Skeletal muscle tissue (tissue), 4 donors: ENCODE results near the gene ERCC1. TPM values are rescaled to one million over a fixed set of nuclear protein-coding genes. Genes with fewer than 3 reads are reported as not detected.
"Not testable (repeated sequence)": the region's sequence is repeated elsewhere in the genome, so short reads cannot be mapped to it uniquely, and the experiment has no call there.

Experiments used
- H3K27ac ChIP-seq: one replicate; pipeline ENCODE4 v1.7.0; 2013; ENCODE audit warnings: mild to moderate bottlenecking, low read depth, low read length, inconsistent platforms
- H3K27me3 ChIP-seq, 3 donors: one replicate each; pipeline ENCODE4 v1.7.0; 2013; ENCODE audit warnings: low read length in 3 of 3; ENCODE audit not compliant: control insufficient read depth in 3 of 3, insufficient read depth in 3 of 3
- H3K36me3 ChIP-seq, 3 donors: one replicate each; pipeline ENCODE4 v1.7.0; 2013; ENCODE audit warnings: low read length in 3 of 3; ENCODE audit not compliant: control insufficient read depth in 3 of 3, insufficient read depth in 3 of 3
- H3K4me1 ChIP-seq, 3 donors: one replicate each; pipeline ENCODE4 v1.7.0; 2013; ENCODE audit warnings: low read length in 3 of 3, mild to moderate bottlenecking in 3 of 3; ENCODE audit not compliant: control insufficient read depth in 3 of 3, insufficient read depth in 3 of 3
- H3K4me3 ChIP-seq, 3 donors: one replicate each; pipeline ENCODE4 v1.7.0; 2013; ENCODE audit warnings: low read length in 3 of 3
- H3K9ac ChIP-seq, 3 donors: one replicate each; pipeline ENCODE4 v1.7.0; 2013; ENCODE audit warnings: low read length in 3 of 3, mild to moderate bottlenecking in 3 of 3, moderate library complexity in 2 of 3, low read depth in 1 of 3
- H3K9me3 ChIP-seq, 3 donors: one replicate each; pipeline ENCODE4 v1.7.0; 2013; ENCODE audit warnings: low read length in 3 of 3; ENCODE audit not compliant: control insufficient read depth in 3 of 3
- total RNA-seq: library from RNA; depleted of rRNA; stranded (reverse); fragments of >200 nt; gene quantifications from one replicate; pipeline ENCODE4 v1.2.3, GENCODE V29; 2014
- donor health status: Osteomylitis.

The ERCC1 gene
- total RNA-seq, 1 donor from 2014 or later, result 56.9 TPM

- H3K27ac ChIP-seq, H3K27me3 ChIP-seq, H3K9ac ChIP-seq, H3K4me3 ChIP-seq, H3K36me3 ChIP-seq, H3K9me3 ChIP-seq: not testable (repeated sequence)
- peaks cover 3 to 15% (median 8%) of the 10 kb centered on the region in 3 donors for H3K4me1 ChIP-seq
These were observed 8.8 kb upstream of the ERCC1 start for GRCh38 chr19:45432543-45432942.

GRCh38 chr19:45431008-45431407, 7.3 kb upstream of the ERCC1 start:
- peaks cover 3 to 16% (median 8%) of the 10 kb centered on the region in 3 donors for H3K4me1 ChIP-seq
- H3K9me3 ChIP-seq, H3K27ac ChIP-seq, H3K36me3 ChIP-seq, H3K9ac ChIP-seq, H3K4me3 ChIP-seq, H3K27me3 ChIP-seq: not testable (repeated sequence)

GRCh38 chr19:45429896-45430295, 6.2 kb upstream of the ERCC1 start:
- H3K4me3 ChIP-seq, H3K9me3 ChIP-seq, H3K27ac ChIP-seq, H3K27me3 ChIP-seq, H3K36me3 ChIP-seq, H3K9ac ChIP-seq: not testable (repeated sequence)
- peaks cover 3 to 18% (median 8%) of the 10 kb centered on the region in 3 donors for H3K4me1 ChIP-seq

- H3K27ac ChIP-seq, result peak overlapping the region; percentile 94
These were observed 4.9 kb upstream of the ERCC1 start for GRCh38 chr19:45428384-45429231.

GRCh38 chr19:45424191-45425058, 708 bp upstream of the ERCC1 start:
- Histone ChIP-seq H3K27ac (peak overlapping the region; percentile 77), H3K36me3 (peaks cover 9 to 10% (median 10%) of the 10 kb centered on the region in 3 donors), H3K9ac (peak overlapping the region; percentile 78 to 92 (median 86)), H3K4me1 (peaks cover 19 to 31% (median 27%) of the 10 kb centered on the region in 3 donors), H3K27me3 (no peaks in the 10 kb centered on the region), H3K4me3 (peak overlapping the region; percentile 80 to 91 (median 84)), H3K9me3 (no peaks in the 10 kb centered on the region)

More at GRCh38 chr19:45428384-45429231, 4.9 kb upstream of the ERCC1 start:
- H3K4me3 ChIP-seq, result peak overlapping the region; percentile 74 to 81 (median 75)
- peaks cover 14 to 25% (median 18%) of the 10 kb centered on the region in 3 donors for H3K4me1 ChIP-seq
- H3K9me3 ChIP-seq, result no peaks in the 10 kb centered on the region
- no peaks in the 10 kb centered on the region for H3K27me3 ChIP-seq
- H3K9ac ChIP-seq, result peak overlapping the region; percentile 83 to 89 (median 85)
- no peaks in the 10 kb centered on the region for H3K36me3 ChIP-seq

GRCh38 chr19:45423033-45423588, 606 bp downstream of the ERCC1 start:
- Histone ChIP-seq H3K4me3 (peak overlapping the region; percentile 80 to 91 (median 84)), H3K9ac (peak overlapping the region; percentile 78 to 92 (median 86)), H3K4me1 (peaks cover 16 to 24% (median 18%) of the 10 kb centered on the region in 3 donors), H3K27me3 (no peaks in the 10 kb centered on the region), H3K27ac (peak overlapping the region; percentile 77), H3K9me3 (no peaks in the 10 kb centered on the region), H3K36me3 (peaks cover 9 to 18% (median 13%) of the 10 kb centered on the region in 3 donors)

- Histone ChIP-seq H3K27ac (no peak overlapping the region), H3K36me3 (peaks cover 12 to 22% (median 18%) of the 10 kb centered on the region in 3 donors), H3K9me3 (no peaks in the 10 kb centered on the region)
These were observed 1.7 kb downstream of the ERCC1 start for GRCh38 chr19:45421947-45422498.

GRCh38 chr19:45420871-45421270, 2.8 kb downstream of the ERCC1 start:
- Histone ChIP-seq H3K4me1 (peaks cover 14 to 24% (median 16%) of the 10 kb centered on the region in 3 donors), H3K9me3 (no peaks in the 10 kb centered on the region), H3K27me3 (no peaks in the 10 kb centered on the region), H3K4me3 (no peak overlapping the region), H3K27ac (no peak overlapping the region), H3K9ac (no peak overlapping the region), H3K36me3 (peaks cover 17 to 25% (median 22%) of the 10 kb centered on the region in 3 donors)

More at GRCh38 chr19:45421947-45422498, 1.7 kb downstream of the ERCC1 start:
- H3K9ac ChIP-seq, result no peak overlapping the region
- no peak overlapping the region for H3K4me3 ChIP-seq
- H3K27me3 ChIP-seq, result no peaks in the 10 kb centered on the region
- H3K4me1 ChIP-seq, result peaks cover 14 to 24% (median 16%) of the 10 kb centered on the region in 3 donors

- Histone ChIP-seq H3K4me1 (peaks cover 13 to 24% (median 16%) of the 10 kb centered on the region in 3 donors), H3K4me3 (no peak overlapping the region), H3K36me3 (peaks cover 18 to 27% (median 25%) of the 10 kb centered on the region in 3 donors), H3K9me3 (no peaks in the 10 kb centered on the region), H3K27ac (no peak overlapping the region), H3K9ac (no peak overlapping the region), H3K27me3 (no peaks in the 10 kb centered on the region)
These were observed 3.4 kb downstream of the ERCC1 start for GRCh38 chr19:45420356-45420755.
